ENCODE measurements around the gene PCTP.

GRCh38 chr17:55812323-55812722 is 61.5 kb downstream of the PCTP start:
- TF ChIP-seq GATA3 (IDR thresholded peaks at IDR 0.05; ENCODE audit: low read depth, low read length) (no peak), GATA2 (IDR thresholded peaks at IDR 0.05; ENCODE audit: low read depth, low read length) (no peak)
